22Rv1 (cell line): ENCODE measurements around the gene ZC4H2.
"Not testable (repeated sequence)": the region's sequence is repeated elsewhere in the genome, so short reads cannot be mapped to it uniquely, and the experiment has no call there.

Experiments
- H3K27ac ChIP-seq: fragments of 450-650 bp; 2 replicates; pipeline ENCODE4 v1.5.1; 2017
- CTCF ChIP-seq: fragments of 450-650 bp; IDR thresholded peaks from 2 replicates; pipeline ENCODE4 v1.5.1; 2017; ENCODE audit warnings: mild to moderate bottlenecking
- ZFX ChIP-seq: fragments of 450-650 bp; IDR thresholded peaks from 2 replicates; pipeline ENCODE4 v1.6.1; 2017; ENCODE audit warnings: antibody characterized with exemption, borderline replicate concordance

The ZC4H2 gene, protein sequence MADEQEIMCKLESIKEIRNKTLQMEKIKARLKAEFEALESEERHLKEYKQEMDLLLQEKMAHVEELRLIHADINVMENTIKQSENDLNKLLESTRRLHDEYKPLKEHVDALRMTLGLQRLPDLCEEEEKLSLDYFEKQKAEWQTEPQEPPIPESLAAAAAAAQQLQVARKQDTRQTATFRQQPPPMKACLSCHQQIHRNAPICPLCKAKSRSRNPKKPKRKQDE

DNA sequence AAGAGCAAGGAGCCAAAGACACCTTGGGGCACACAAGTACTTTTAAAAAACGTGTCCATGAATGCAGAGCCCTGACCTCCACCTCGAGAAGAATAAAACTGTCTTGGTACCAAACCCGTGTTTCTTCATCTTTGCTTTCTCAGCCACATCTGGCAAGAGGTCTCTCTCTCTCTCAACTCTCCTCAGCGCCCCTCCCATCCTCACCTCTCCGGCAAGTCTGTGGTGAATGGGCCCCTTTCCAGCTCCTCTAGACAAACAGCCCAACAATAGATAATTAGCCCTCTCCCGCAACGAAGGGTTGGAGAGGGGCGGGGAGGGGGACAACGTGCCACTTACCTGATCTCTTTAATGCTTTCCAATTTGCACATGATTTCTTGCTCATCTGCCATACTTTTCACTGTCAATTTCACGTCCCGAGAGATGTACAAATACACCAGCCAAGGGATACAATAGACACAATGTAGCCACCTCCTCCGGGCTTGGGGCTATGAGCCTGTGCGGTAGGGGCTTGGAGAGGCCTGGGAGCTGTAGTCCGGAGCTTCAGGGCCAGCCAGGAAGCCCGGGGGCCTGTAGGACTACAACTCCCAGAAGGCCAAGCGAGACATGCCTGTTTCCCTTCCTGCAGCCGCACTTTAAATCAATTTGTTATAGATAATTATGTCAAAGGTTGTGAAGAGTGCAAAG lies at the start of gene ZC4H2:
ZC4H2 (minus strand) TSS at position 462 of the 684 bp plus-strand sequence; CDS start at position 389, 73 bp downstream.
- peak within 1 kb of the TSS; percentile 54 for H3K27ac ChIP-seq
- TF ChIP-seq CTCF (no peak), ZFX (no peak)

DNA sequence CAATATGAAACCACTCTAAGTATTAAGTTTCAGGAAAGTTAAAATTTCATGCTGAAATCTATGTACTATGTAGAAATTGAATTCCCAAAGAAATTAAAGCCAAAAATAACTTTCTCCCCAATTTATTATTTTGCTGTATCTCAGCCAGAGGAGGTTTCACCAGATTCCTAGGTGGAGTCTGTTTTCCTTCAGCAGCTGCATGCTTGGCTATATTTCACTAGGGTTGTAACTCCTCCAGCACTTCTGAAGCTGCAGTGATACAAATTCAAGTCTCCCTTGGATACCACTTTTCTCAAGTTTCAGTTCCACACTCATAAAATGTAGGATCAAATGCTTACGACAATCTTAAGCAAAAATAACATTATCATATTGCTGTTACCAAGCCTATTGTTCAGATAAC lies 41.2 kb upstream of the ZC4H2 start:
- TF ChIP-seq CTCF (no peak), ZFX (no peak)
- no peak overlapping the region for H3K27ac ChIP-seq

DNA sequence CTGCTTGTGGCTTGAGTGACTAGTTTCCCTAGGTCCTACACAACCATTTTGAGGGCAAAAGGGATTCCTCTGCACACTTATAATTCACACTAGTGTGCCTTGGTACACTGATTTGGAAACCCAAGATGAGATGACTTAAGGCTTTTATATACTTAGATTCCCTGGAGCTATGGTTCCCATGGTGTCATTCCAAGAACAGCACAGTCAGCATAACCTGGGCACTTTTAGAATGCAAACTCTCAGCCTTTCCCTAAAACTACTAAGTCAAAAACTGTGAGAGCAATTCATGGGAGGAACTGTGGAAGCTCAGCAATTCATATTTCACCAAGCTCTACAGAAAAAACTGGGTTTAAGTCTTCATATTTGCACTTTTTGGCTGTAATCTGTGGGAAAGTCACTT lies 38.0 kb upstream of the ZC4H2 start:
- TF ChIP-seq CTCF: no peak
- TF ChIP-seq ZFX: no peak
- H3K27ac ChIP-seq: no peak overlapping the region

DNA sequence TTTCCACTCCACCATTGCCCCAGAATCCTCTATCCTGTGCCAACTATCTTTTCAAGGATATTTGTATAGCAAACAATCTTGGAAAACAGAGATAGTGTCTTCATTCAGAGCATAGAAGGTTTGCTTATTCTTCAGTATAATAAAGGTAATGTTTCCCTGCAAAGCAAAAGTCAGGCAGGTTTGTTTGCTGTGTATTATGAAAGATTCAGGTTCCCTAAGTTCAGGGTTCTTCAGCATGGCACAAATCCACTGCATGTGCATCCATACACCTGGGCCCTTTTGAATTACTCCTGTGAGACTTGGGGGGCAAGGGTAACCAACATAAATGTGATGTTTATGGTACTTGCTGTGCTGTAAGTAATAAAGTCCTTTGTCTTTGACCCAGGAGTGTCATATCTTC lies 33.2 kb upstream of the ZC4H2 start:
- TF ChIP-seq CTCF (no peak), ZFX (no peak)

GRCh38 chrX:65002208-65002607 lies 26.0 kb upstream of the ZC4H2 start:
- not testable (repeated sequence) for H3K27ac ChIP-seq

More for the DNA sequence above, 33.2 kb upstream of the ZC4H2 start:
- no peak overlapping the region for H3K27ac ChIP-seq

GRCh38 chrX:64996805-64997204 lies 20.6 kb upstream of the ZC4H2 start:
- no peak for TF ChIP-seq CTCF
- TF ChIP-seq ZFX: no peak
- no peak overlapping the region for H3K27ac ChIP-seq

- TF ChIP-seq ZFX (no peak), CTCF (no peak)
Observed at GRCh38 chrX:64994131-64994798, 18.0 kb upstream of the ZC4H2 start.

More at GRCh38 chrX:64994131-64994798, 18.0 kb upstream of the ZC4H2 start:
- H3K27ac ChIP-seq: no peak overlapping the region
